Dedifferentiated amniotic fluid mesenchymal stem cell (primary cell): Measurements from ENCODE around the gene ARL5C.
"Not testable (repeated sequence)": the region's sequence is repeated elsewhere in the genome, so short reads cannot be mapped to it uniquely, and the experiment has no call there.

Source experiments
- DNase-seq: peaks from one replicate; pipeline ENCODE4 v3.0.0-alpha.2; 2016; ENCODE audit errors: extremely low spot score

The ARL5C gene

GRCh38 chr17:39194089-39194984 is 28.4 kb upstream of the ARL5C start:
- DNase-seq = no peak

- no peak for DNase-seq
Measured at GRCh38 chr17:39193346-39193745, 27.4 kb upstream of the ARL5C start.

- DNase-seq = no peak
Measured at GRCh38 chr17:39192901-39193300, 26.9 kb upstream of the ARL5C start.

GRCh38 chr17:39191750-39192510 is 26.0 kb upstream of the ARL5C start:
- no peak for DNase-seq

GRCh38 chr17:39187152-39187830 is 21.3 kb upstream of the ARL5C start:
- DNase-seq = no peak

GRCh38 chr17:39186481-39187002 is 20.6 kb upstream of the ARL5C start:
- no peak for DNase-seq

- no peak for DNase-seq
Measured at GRCh38 chr17:39183720-39184119, 17.8 kb upstream of the ARL5C start.

GRCh38 chr17:39183045-39183444 is 17.1 kb upstream of the ARL5C start:
- no peak for DNase-seq

- no peak for DNase-seq
Measured at GRCh38 chr17:39181303-39181702, 15.3 kb upstream of the ARL5C start.

- peak; percentile 63 for DNase-seq
Measured at GRCh38 chr17:39178536-39178935, 12.6 kb upstream of the ARL5C start.

GRCh38 chr17:39177256-39177655 is 11.3 kb upstream of the ARL5C start:
- DNase-seq = no peak

- DNase-seq = no peak
Measured at GRCh38 chr17:39175695-39176093, 9.7 kb upstream of the ARL5C start.

GRCh38 chr17:39174920-39175694 is 9.1 kb upstream of the ARL5C start:
- DNase-seq = peak; percentile 49

- DNase-seq = no peak
Measured at GRCh38 chr17:39173526-39174274, 7.7 kb upstream of the ARL5C start.

- no peak for DNase-seq
Measured at GRCh38 chr17:39173080-39173479, 7.1 kb upstream of the ARL5C start.

- no peak for DNase-seq
Measured at GRCh38 chr17:39171933-39172332, 6.0 kb upstream of the ARL5C start.

GRCh38 chr17:39170558-39170957 is 4.6 kb upstream of the ARL5C start:
- no peak for DNase-seq

GRCh38 chr17:39170109-39170508 is 4.1 kb upstream of the ARL5C start:
- no peak for DNase-seq

GRCh38 chr17:39169518-39169917 is 3.6 kb upstream of the ARL5C start:
- no peak for DNase-seq

- no peak for DNase-seq
Measured at GRCh38 chr17:39169101-39169500, 3.1 kb upstream of the ARL5C start.

GRCh38 chr17:39168503-39168902 is 2.5 kb upstream of the ARL5C start:
- not testable (repeated sequence) for DNase-seq
